ENCODE results near the gene RBCK1.

RBCK1 gene

DNA sequence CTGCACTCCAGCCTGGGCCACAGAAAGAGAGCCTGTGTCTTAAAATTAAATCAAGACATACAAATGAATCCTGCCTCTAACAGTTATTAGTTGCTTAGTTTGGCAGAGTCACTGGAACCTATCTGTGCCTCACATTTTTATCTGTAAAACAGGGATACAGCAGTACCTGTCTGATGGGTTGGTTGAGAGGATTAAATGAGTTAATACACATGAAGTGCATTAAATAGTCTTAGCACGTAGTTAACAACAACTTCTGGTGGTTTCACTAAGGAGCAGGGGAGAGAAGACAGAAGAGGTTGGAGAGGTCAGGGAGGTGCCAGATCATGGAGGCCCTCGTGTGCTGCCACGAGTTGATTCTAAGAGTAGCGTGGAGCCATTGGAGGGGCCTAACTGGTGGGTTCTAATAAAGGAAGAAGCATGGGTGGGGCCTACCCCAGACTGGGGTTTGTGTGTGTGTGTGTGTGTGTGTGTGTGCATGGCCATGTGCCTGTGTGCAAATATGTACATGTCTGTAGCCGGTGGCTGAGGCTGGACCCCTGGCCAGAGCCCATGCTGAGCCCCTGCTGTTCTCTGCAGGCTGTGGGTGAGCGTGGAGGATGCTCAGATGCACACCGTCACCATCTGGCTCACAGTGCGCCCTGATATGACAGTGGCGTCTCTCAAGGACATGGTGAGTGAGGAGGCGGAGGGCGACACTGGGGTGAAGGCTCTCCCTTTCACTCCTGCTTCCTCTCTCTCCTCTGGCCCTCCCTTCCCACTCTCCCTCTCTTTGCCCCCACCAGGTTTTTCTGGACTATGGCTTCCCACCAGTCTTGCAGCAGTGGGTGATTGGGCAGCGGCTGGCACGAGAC, 9.1 kb downstream of the RBCK1 start:
- no peak for DNase-seq (ENCODE audit: low read depth in 1 of 2, low spot score in 1 of 2)

DNA sequence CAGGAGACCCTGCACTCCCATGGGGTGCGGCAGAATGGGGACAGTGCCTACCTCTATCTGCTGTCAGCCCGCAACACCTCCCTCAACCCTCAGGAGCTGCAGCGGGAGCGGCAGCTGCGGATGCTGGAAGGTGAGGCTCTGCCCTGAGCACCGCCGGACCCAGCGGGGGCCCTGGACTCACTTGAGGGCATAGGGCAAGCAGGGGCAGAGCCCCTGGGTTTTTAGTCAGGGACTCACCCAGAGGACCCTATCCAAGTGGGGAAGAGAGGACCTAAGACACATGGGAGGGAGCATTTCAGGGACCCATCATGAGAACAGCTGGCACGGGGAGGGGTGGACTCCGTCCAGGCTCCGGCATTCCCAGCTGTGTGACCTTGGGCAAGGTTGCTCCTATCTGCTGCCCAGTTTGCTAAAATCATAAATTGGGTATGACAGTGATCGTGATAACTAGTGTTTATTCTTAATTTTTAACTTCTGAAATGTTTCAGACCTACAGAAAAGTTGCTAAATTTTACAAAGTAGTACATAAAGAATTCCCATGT, 9.8 kb downstream of the RBCK1 start:
- DNase-seq (ENCODE audit: low read depth in 1 of 2, low spot score in 1 of 2): no peak

DNA sequence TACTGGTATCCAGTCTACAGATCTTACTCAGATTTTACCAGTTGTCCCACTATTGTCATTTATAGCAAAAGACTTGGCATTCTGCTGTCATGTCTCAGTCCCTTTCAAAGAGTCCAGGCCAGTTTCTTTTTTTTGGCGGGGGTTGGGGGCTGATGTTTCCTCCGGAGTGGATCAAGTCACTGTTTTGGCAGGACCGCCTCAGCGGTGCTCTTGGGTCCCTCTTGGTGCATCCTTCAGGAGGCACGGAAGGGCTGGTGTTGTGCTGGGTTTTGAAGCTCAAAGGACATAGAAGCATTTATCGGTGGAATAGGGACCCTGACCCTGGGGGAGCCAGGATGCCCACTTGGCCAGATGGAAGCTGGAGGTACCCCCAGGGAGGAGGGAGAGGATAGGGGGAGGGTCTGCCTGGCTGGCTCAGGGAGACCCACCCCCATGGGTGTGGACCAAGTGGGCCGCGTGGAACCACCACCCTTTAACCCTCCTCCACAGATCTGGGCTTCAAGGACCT, 10.8 kb downstream of the RBCK1 start:
- DNase-seq (ENCODE audit: low read depth in 1 of 2, low spot score in 1 of 2): no peak

DNA sequence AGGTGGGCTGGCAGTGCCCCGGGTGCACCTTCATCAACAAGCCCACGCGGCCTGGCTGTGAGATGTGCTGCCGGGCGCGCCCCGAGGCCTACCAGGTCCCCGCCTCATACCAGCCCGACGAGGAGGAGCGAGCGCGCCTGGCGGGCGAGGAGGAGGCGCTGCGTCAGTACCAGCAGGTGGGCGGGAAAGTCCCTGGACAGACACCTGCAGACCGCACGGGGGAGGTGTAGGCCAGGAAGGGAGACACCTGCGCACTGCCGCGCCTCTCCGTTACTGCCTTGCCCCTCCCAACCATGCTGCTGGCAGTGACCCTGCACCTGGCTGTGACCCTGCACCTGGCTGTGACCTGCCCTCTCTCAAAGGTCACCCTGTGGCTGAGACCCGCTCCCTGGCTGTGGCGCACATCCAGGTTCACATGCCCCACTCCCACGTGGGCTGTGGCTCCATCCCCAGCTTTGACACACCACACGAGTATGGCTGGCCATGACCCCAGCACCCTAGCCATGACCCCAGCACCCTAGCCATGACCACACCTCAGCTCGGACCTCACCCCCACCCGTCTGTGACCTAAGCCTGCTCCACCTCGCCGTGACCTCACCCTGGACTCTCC, 11.6 kb downstream of the RBCK1 start:
- DNase-seq (ENCODE audit: low read depth in 1 of 2, low spot score in 1 of 2): no peak

DNA sequence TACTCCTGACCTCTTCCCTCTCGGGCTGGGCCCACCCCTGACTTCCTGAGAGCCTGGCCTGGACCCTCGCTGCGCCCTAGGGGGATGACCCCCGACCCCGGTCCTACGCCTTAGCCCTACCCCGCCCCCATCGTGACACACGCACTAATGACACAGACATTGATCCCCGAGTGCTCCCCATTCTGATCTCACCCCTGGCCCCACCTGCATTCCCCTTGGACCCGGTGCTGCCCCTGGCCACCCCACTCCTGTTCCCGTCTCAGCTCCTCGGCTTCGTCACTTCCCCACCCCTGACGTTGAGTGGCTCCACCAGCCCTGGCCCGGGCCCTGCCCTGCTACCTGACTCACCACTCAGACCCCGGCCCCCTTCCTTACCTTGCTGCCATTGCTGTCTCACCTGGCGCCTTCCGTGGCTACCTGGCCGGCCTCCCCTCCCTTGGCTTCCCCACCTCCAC, 12.1 kb downstream of the RBCK1 start:
- DNase-seq (ENCODE audit: low read depth in 1 of 2, low spot score in 1 of 2): no peak

DNA sequence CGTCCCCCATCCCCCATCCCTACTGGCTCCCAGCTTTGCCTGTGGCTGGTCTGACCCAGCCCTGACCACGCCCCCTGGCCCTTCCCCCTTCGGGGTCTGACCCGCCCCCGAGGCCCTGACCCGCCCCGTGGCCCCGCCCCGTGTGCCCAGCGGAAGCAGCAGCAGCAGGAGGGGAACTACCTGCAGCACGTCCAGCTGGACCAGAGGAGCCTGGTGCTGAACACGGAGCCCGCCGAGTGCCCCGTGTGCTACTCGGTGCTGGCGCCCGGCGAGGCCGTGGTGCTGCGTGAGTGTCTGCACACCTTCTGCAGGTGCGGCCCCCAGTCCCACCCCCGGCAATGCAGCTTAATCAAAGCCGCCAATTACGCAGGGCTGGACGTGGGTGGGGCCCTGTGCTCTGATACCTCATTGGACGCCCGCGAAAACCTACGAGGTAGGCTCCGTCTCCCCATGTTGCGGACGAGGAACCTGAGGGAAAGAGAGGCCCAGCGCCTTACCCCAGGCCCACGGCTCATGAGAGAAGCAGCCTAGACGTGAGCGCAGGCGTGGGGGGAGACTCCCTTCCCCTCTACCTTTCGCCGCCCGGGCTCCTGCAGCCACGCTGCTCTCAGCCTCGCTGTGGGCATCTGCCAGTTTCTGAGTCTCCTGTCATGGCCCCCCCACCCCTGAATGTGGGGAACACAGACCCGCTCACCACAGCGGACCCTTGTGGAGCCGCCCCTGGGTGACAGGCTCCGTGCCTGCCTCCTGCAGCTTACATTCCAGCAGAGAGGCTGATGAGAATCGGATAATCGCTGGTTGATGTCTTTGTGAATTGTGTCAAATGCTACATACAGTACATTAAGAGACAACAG, 12.8 kb downstream of the RBCK1 start:
- no peak for DNase-seq (ENCODE audit: low read depth in 1 of 2, low spot score in 1 of 2)

DNA sequence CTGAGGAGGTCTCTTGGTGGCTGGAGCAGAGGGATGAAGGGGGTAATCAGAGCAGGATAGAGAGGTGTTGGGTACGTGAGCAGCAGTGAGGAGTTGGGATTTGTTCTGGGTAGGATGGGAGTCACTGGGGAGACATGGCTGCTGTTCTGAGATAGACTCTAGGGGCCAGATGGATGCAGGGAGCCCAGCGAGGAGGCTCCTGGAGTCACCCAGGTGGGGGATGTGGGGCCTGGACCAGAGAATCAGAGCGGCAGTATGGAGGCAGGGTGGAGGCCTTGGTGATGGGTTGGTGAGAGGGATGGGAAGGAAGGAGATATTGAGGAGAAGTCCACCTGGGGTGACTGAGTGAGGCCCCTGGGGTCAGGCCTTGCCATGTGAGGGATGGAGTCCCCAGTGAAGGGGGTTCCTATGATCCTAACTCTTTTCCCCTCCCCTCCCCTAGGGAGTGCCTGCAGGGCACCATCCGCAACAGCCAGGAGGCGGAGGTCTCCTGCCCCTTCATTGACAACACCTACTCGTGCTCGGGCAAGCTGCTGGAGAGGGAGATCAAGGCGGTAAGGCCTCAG, 13.7 kb downstream of the RBCK1 start:
- no peak for DNase-seq (ENCODE audit: low read depth in 1 of 2, low spot score in 1 of 2)

DNA sequence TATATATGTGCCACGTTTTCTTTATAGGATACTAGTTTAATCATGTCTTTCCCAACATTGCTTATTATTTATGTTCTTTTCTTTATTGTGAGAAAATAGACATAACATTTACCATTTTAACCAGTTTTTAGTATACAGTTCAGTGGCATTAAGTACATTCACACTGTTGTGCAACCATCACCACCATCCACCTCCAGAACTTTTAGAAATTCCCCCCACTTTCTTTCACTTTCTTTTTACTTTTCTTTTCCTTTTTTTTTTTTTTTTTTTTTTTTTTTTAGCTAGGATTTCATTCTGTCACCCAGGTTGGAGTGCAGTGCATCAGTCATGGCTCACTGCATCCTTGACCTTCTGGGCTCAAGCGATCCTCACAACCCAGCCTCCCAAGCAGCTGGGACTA, 18.5 kb downstream of the RBCK1 start:
- no peak for DNase-seq (ENCODE audit: low read depth in 1 of 2, low spot score in 1 of 2)

DNA sequence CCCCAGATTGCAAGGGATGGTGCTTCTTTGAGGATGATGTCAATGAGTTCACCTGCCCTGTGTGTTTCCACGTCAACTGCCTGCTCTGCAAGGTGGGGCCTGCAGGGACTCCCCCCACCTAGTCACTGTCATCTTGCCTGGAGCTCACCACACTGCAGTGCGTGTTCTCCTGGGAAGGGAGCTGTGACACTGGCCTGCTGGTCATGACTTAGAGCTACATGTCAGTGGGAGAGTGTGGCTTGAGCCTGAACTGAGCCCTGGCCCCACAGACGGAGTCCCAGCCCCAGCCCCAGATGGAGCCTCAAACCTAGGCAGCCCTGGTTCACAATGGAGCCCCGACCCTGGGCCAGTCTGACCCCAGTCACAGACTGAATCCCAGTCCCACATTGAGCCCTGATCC, 19.3 kb downstream of the RBCK1 start:
- no peak for DNase-seq (ENCODE audit: low read depth in 1 of 2, low spot score in 1 of 2)

DNA sequence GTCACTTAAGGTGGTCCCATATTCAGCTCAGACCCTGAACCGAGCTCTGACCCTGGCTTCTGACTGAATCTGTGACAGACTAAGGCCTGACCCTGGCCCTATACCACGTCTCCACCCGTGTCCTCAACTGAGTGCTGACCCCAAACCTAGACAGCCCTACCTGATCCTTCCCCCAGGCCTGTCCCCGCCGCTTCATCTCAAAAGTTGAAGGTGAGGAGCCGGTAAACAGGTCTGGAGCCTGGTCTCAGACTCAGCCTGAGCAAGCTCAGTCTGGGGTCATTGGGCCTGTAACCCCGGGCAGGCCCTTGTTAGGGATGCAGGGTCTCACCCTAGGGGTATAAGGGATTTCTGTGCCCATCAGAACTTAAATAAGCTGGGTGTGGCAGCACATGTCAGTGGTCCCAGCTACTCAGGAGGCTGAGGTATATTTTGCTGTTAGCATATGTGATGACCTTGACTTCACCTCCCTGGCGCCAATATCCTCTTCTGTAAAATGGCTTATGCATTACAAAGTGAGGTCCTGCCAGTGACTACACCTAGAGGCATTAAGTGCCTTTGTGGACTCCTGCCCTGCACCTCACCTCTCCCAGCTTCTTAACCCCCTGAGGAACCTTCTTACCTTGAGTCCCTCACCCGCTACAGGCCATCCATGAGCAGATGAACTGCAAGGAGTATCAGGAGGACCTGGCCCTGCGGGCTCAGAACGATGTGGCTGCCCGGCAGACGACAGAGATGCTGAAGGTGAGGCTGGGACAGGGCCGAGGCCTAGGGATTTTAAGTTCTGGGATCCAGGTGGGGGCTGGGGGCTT, 20.0 kb downstream of the RBCK1 start:
- DNase-seq (ENCODE audit: low read depth in 1 of 2, low spot score in 1 of 2): no peak

DNA sequence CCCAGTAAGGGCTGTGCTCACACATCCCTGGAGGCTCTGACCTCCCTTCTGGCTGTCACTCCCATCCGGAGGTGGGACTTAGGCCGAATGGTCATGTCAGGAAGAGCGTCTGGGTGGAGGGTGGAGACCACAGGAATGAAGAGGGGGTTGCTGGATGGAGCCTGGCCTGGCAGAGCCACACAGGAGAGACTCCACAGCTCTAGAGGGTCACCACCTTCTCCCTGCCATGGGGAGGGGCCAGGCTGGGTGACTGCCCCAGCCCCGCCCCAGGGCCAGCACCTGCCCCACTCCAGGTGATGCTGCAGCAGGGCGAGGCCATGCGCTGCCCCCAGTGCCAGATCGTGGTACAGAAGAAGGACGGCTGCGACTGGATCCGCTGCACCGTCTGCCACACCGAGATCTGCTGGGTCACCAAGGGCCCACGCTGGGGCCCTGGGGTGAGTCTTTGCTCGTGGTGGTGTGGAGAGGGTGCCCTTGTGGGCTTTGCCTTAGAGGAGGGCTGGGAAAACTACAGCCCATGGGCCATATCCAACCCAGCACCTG, 20.6 kb downstream of the RBCK1 start:
- no peak for DNase-seq (ENCODE audit: low read depth in 1 of 2, low spot score in 1 of 2)

DNA sequence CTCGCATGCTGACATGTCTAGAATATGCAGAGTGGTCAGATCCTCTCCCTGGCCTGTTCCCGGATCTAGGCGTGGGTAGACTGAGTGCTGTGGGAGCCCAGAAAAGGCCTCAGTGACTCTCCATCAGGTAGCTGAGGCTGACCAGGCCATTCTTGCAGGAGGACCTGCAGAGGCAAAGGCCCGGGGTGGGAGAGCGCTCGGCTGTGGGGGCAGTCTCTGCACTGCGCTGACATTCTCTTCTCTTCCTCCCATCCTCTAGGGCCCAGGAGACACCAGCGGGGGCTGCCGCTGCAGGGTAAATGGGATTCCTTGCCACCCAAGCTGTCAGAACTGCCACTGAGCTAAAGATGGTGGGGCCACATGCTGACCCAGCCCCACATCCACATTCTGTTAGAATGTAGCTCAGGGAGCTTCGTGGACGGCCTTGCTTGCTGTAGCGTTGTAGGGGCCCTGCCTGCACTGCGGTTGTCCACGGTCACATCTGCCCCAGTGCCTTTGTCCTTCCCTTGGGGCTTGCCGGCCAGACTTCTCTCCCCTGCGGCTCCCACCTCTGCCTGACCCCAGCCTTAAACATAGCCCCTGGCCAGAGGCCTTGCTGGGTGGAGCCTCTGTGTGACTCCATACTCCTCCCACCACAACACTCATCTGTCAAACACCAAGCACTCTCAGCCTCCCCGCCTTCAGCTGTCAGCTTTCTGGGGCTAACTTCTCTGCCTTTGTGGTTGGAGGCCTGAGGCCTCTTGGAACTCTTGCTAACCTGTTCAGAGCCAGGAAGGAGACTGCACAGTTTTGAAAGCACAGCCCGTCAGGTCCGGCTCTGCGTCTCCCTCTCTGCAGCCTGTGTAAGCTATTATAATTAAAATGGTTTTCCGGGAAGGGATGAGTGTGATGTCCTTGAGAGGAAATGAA, 22.2 kb downstream of the RBCK1 start:
- DNase-seq (ENCODE audit: low read depth in 1 of 2, low spot score in 1 of 2): no peak

DNA sequence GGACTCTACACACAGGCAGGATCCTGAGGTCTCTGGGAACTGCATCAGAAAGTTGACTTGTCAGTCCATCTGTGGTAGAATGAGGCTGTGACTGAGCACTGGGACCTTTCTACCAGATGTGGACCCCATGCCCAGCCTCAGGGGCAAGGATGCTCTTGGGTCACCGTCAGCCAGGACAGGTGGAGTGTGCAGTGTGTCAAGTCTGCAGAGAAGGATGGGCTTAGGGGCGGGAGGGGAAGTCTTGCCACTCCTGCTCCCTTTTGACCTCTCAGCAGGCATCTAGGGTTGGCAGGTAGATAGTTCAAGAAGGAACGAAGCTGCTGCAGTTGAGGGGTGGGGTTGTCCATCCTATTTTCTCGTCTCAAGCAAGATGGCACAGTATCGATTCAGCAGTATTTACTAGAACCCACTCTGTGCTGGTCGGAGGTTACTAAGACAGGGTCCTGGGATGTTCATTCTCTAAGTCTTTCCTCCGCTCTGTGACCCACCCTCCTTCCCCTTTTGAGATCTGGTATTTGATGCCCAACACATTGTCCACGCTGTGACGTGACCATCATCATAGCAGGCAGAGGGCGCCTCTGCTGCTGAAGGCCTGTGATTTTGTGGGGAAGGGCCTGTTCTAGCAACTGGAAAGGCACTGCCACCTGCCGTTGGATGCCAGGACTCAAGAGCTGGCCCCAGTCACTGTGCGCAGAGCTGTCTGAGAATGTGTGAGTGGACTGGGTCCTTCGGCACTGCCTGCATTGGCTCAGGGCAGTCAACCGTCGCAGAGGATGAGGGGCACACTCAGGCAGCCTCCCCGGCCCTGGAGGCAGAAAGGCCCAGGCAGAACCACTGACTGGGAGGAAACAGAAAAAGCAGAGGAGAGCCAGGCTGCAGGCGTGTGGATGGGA, 23.2 kb downstream of the RBCK1 start:
- no peak for DNase-seq (ENCODE audit: low read depth in 1 of 2, low spot score in 1 of 2)

DNA sequence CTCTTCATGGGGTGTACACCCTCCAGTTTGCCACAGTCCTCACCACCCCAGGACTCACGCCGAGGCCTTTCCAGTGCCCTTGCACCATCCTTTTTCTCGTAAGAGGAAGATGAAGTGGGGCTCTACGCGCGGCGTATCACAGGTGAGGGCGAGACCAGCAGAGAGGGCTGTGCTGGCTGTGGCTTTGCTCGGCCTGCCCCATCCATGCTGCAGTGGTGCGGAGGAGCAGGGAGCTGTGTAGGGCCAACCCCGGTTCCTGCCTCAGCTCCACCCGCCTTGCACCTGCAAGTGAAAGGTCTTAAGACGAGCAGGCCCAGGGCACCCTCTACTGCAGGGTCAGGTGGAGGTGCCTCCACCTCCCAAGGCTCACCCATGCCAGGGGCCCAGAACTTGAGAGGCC, 24.1 kb downstream of the RBCK1 start:
- DNase-seq (ENCODE audit: low read depth in 1 of 2, low spot score in 1 of 2): no peak

DNA sequence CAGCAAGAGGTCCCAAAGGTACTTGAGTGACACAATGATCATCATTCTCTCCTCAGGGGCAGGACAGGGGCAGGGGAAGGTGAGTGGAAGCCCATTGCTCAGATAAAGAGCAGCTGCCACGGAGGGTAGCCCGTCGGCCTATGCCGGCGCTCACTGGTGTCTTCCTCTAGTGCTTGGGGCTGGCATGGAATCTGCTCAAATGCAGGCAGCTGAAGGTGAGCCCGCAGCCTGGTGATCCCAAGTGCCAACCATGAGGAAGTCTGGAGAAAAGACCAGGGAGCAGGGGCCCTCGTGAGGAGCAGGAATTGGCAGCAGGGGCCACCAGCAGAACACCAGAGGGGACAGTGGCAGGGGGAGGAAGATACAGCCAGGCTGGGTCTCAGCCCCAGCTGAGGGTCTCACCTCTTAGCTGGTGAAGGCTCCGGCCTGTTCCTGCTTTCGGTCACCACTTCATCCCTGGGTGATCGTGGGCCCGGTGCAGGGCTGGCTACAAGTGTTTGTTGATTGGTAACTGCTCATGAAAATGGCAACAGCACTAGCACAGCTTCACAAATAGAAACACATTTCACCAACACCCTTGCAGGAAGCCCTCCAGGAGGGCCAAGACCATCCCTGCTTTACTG, 24.7 kb downstream of the RBCK1 start:
- no peak for DNase-seq (ENCODE audit: low read depth in 1 of 2, low spot score in 1 of 2)

DNA sequence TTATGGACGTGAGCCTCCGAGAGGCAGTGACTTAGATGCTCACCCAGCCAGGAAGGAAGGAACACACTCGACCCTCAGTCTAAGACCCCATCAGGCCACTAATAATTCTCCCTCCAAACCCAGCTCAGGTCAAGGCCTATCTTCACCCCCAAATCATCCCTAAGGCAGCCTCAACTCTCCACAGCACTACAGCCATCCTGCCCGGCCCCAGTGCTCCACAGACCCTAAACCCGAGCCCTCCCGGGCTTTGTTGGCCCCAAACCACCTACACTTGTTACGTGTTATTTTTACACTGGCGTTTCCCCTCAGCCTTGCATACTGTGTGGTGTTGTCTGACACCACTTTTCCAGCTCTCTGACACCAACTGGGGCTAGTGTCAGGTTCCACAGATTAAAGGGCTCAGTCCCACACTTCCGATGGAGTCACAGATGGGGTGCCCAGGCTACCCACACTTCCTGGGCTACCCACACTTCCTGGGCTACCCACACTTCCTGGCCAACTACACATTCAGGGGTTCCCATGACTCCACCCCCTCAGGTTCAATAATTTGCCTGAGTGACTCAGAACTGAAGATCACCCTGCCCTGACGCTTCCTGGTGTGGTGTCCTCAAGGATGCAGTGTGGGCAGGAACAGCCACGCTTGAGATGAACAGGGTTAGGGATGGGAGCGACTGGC, 25.3 kb downstream of the RBCK1 start:
- peak; percentile 17 to 60 for DNase-seq (ENCODE audit: low read depth in 1 of 2, low spot score in 1 of 2)

DNA sequence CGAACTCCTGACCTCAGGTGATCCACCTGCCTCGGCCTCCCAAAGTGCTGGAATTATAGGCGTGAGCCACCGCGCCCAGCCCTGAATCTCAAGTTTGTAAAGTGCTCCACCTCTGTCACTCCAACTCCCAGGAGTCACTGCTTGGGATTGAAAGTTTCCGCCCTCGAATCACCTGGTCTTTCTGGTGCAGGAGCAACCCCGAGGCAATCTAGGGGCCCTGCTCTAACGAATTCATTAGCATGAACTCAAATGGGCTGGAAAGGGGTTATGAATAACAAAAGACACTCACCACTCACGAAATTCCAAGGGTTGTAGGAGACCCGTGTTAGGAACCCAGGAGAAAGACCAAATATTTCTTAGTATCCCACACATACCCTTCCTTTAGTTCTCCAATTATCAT, 26.1 kb downstream of the RBCK1 start:
- no peak for DNase-seq (ENCODE audit: low read depth in 1 of 2, low spot score in 1 of 2)

Data from activated CD4-positive, alpha-beta T cell treated with anti-CD3 and anti-CD28 coated beads, Interleukin-2, amount 50 U/mL, for 24 hours (primary cell).